SK-N-SH treated with all-trans-retinoic acid at 6 μM for 48 hours (cell line): ENCODE data around the gene SP1.

Experiments used
- ATAC-seq: fragments of 200-7000 bp; cut with Tn5 transposase; 3 replicates; pipeline ENCODE4 v1.9.1; 2020; ENCODE audit warnings: mild to moderate bottlenecking, moderate library complexity
- BACH2 ChIP-seq: fragments of 250-450 bp; sonication (Bioruptor Pico); IDR thresholded peaks from 2 replicates; pipeline ENCODE4 v1.9.0; 2021; ENCODE audit warnings: mild to moderate bottlenecking, borderline replicate concordance
- CREB5 ChIP-seq: fragments of 250-450 bp; sonication (Bioruptor Pico); IDR thresholded peaks from 2 replicates; pipeline ENCODE4 v1.5.1; 2020; ENCODE audit warnings: low read depth, mild to moderate bottlenecking, moderate library complexity
- CSDC2 ChIP-seq: fragments of 250-450 bp; sonication (Bioruptor Pico); IDR thresholded peaks from 2 replicates; pipeline ENCODE4 v1.5.0; 2020; ENCODE audit warnings: mild to moderate bottlenecking, moderate library complexity
- CSRNP3 ChIP-seq: fragments of 250-450 bp; sonication (Bioruptor Pico); IDR thresholded peaks from 2 replicates; pipeline ENCODE4 v1.5.1; 2021; ENCODE audit warnings: mild to moderate bottlenecking, moderate library complexity
- ESRRG ChIP-seq: fragments of 250-450 bp; sonication (Bioruptor Pico); IDR thresholded peaks from 2 replicates; pipeline ENCODE4 v1.6.1; 2021; ENCODE audit warnings: mild to moderate bottlenecking
- GLIS3 ChIP-seq: fragments of 250-450 bp; sonication (Bioruptor Pico); IDR thresholded peaks from 2 replicates; pipeline ENCODE4 v1.5.0; 2020; ENCODE audit warnings: mild to moderate bottlenecking, moderate library complexity
- ISL1 ChIP-seq: fragments of 250-450 bp; sonication (Bioruptor Pico); IDR thresholded peaks from 2 replicates; pipeline ENCODE4 v2.1.2; 2022; ENCODE audit warnings: mild to moderate bottlenecking, moderate library complexity
- OSR1 ChIP-seq: fragments of 250-450 bp; sonication (Bioruptor Pico); IDR thresholded peaks from 2 replicates; pipeline ENCODE4 v1.8.0; 2022; ENCODE audit warnings: moderate library complexity, mild to moderate bottlenecking, inconsistent platforms
- PATZ1 ChIP-seq: fragments of 250-450 bp; sonication (Bioruptor Pico); IDR thresholded peaks from 2 replicates; pipeline ENCODE4 v1.8.0; 2020; ENCODE audit warnings: mild to moderate bottlenecking, moderate library complexity, borderline replicate concordance
- POU6F1 ChIP-seq: fragments of 250-450 bp; sonication (Bioruptor Pico); IDR thresholded peaks from 2 replicates; pipeline ENCODE4 v1.8.0; 2021; ENCODE audit warnings: low read depth, mild to moderate bottlenecking, moderate library complexity, borderline replicate concordance
- PPARA ChIP-seq: fragments of 250-450 bp; sonication (Bioruptor Pico); IDR thresholded peaks from 2 replicates; pipeline ENCODE4 v1.5.0; 2020; ENCODE audit warnings: mild to moderate bottlenecking, borderline replicate concordance
- RARB ChIP-seq: fragments of 250-450 bp; sonication (Bioruptor Pico); IDR thresholded peaks from 2 replicates; pipeline ENCODE4 v1.8.0; 2021; ENCODE audit warnings: mild to moderate bottlenecking, moderate library complexity
- SNAI2 ChIP-seq: fragments of 250-450 bp; sonication (Bioruptor Pico); IDR thresholded peaks from 2 replicates; pipeline ENCODE4 v1.5.0; 2020; ENCODE audit warnings: mild to moderate bottlenecking, moderate library complexity
- TCF4 ChIP-seq: fragments of 250-450 bp; sonication (Bioruptor Pico); IDR thresholded peaks from 2 replicates; pipeline ENCODE4 v1.8.0; 2021; ENCODE audit warnings: mild to moderate bottlenecking, moderate library complexity, borderline replicate concordance
- TOX ChIP-seq: fragments of 250-450 bp; sonication (Bioruptor Pico); IDR thresholded peaks from 2 replicates; pipeline ENCODE4 v1.8.0; 2021; ENCODE audit warnings: mild to moderate bottlenecking, moderate library complexity, borderline replicate concordance
- TSHZ2 ChIP-seq: fragments of 250-450 bp; sonication (Bioruptor Pico); IDR thresholded peaks from 2 replicates; pipeline ENCODE4 v1.5.0; 2020; ENCODE audit warnings: mild to moderate bottlenecking, moderate library complexity
- ZC3H10 ChIP-seq: fragments of 250-450 bp; sonication (Bioruptor Pico); IDR thresholded peaks from 2 replicates; pipeline ENCODE4 v1.5.1; 2021; ENCODE audit warnings: mild to moderate bottlenecking, moderate library complexity
- ZFP3 ChIP-seq: fragments of 250-450 bp; sonication (Bioruptor Pico); IDR thresholded peaks from 2 replicates; pipeline ENCODE4 v1.5.0; 2020; ENCODE audit warnings: mild to moderate bottlenecking, moderate library complexity
- ZFP30 ChIP-seq: fragments of 450-650 bp; formaldehyde crosslinking; IDR thresholded peaks from 2 replicates; pipeline ENCODE4 v1.5.0; 2022; ENCODE audit warnings: mild to moderate bottlenecking, moderate library complexity
- ZNF565 ChIP-seq: fragments of 450-650 bp; formaldehyde crosslinking; conservative IDR thresholded peaks from 2 replicates; pipeline ENCODE4 v1.5.0; 2020; ENCODE audit warnings: low read depth, mild to moderate bottlenecking, moderate library complexity
- ZNF70 ChIP-seq: fragments of 450-650 bp; formaldehyde crosslinking; IDR thresholded peaks from 2 replicates; pipeline ENCODE4 v1.5.0; 2020; ENCODE audit warnings: mild to moderate bottlenecking, moderate library complexity
- ZNF8 ChIP-seq: fragments of 450-650 bp; formaldehyde crosslinking; IDR thresholded peaks from 2 replicates; pipeline ENCODE4 v1.5.0; 2020; ENCODE audit warnings: mild to moderate bottlenecking, moderate library complexity

Gene SP1

GRCh38 chr12:53456654-53457366, 76.8 kb downstream of the SP1 start:
- ATAC-seq: no peak
- TF ChIP-seq TOX (CRISPR knock-in tag) (no peak), OSR1 (CRISPR knock-in tag) (no peak), ZC3H10 (no peak), ZFP30 (CRISPR knock-in tag) (no peak), ZNF8 (CRISPR knock-in tag) (no peak), PATZ1 (CRISPR knock-in tag) (no peak), ZFP3 (no peak), SNAI2 (CRISPR knock-in tag) (no peak), CSDC2 (CRISPR knock-in tag) (no peak), GLIS3 (CRISPR knock-in tag) (no peak), ZNF70 (CRISPR knock-in tag) (no peak), ESRRG (CRISPR knock-in tag) (no peak), POU6F1 (CRISPR knock-in tag) (no peak), ZNF565 (CRISPR knock-in tag) (no peak), TCF4 (no peak), ISL1 (no peak), RARB (no peak)

- TF ChIP-seq ZC3H10 (no peak), TSHZ2 (CRISPR knock-in tag) (no peak), BACH2 (CRISPR knock-in tag) (no peak), ZFP30 (CRISPR knock-in tag) (no peak), TCF4 (no peak), CREB5 (CRISPR knock-in tag) (no peak), SNAI2 (CRISPR knock-in tag) (no peak), ESRRG (CRISPR knock-in tag) (no peak), RARB (no peak)
- ATAC-seq: no peak
These were observed 79.1 kb downstream of the SP1 start for GRCh38 chr12:53459097-53459496.

GRCh38 chr12:53461059-53461458, 81.1 kb downstream of the SP1 start:
- ATAC-seq: no peak
- TF ChIP-seq RARB: no peak
- no peak for TF ChIP-seq CSRNP3
- TF ChIP-seq CREB5 (CRISPR knock-in tag): no peak
- no peak for TF ChIP-seq ESRRG (CRISPR knock-in tag)
- TF ChIP-seq ZNF8 (CRISPR knock-in tag): no peak
- TF ChIP-seq CSDC2 (CRISPR knock-in tag): no peak
- no peak for TF ChIP-seq TSHZ2 (CRISPR knock-in tag)
- no peak for TF ChIP-seq SNAI2 (CRISPR knock-in tag)
- TF ChIP-seq TCF4: no peak
- no peak for TF ChIP-seq ZC3H10
- TF ChIP-seq PPARA (CRISPR knock-in tag): no peak
- TF ChIP-seq ZFP30 (CRISPR knock-in tag): no peak
- TF ChIP-seq, all 23 proteins: peak for 0
